ENCODE data around the gene LIMA1.

Gene LIMA1

GRCh38 chr12:50181691-50182090 lies 101.6 kb downstream of the LIMA1 start:
- DNase-seq (ENCODE audit: low spot score): no peak
- no peak for TF ChIP-seq CTCF (IDR thresholded peaks at IDR 0.05; ENCODE audit: extremely low read depth, missing control alignments)

- DNase-seq (ENCODE audit: low spot score): no peak
- TF ChIP-seq CTCF (IDR thresholded peaks at IDR 0.05; ENCODE audit: extremely low read depth, missing control alignments): no peak
These were observed 107.6 kb downstream of the LIMA1 start for GRCh38 chr12:50175716-50176026.

GRCh38 chr12:50174971-50175715 lies 108.2 kb downstream of the LIMA1 start:
- DNase-seq (ENCODE audit: low spot score): peak; percentile 22
- no peak for TF ChIP-seq CTCF (IDR thresholded peaks at IDR 0.05; ENCODE audit: extremely low read depth, missing control alignments)

- no peak for TF ChIP-seq CTCF (IDR thresholded peaks at IDR 0.05; ENCODE audit: extremely low read depth, missing control alignments)
These were observed 116.1 kb downstream of the LIMA1 start, which contains the start of gene CERS5 for GRCh38 chr12:50167049-50167828. TSS of gene CERS5 (minus strand) at chr12:50167369. CDS start at chr12:50167297, 72 bp downstream.

GRCh38 chr12:50166799-50167048 lies 116.6 kb downstream of the LIMA1 start:
- no peak for DNase-seq (ENCODE audit: low spot score)
- no peak for TF ChIP-seq CTCF (IDR thresholded peaks at IDR 0.05; ENCODE audit: extremely low read depth, missing control alignments)

More at GRCh38 chr12:50167049-50167828, 116.1 kb downstream of the LIMA1 start, which contains the start of gene CERS5:
- peak; percentile 99 for DNase-seq (ENCODE audit: low spot score)

- no peak for TF ChIP-seq CTCF (IDR thresholded peaks at IDR 0.05; ENCODE audit: extremely low read depth, missing control alignments)
These were observed 118.4 kb downstream of the LIMA1 start for GRCh38 chr12:50164963-50165362.

GRCh38 chr12:50162230-50162629 lies 121.1 kb downstream of the LIMA1 start:
- TF ChIP-seq CTCF (IDR thresholded peaks at IDR 0.05; ENCODE audit: extremely low read depth, missing control alignments): no peak
- DNase-seq (ENCODE audit: low spot score): no peak

More at GRCh38 chr12:50164963-50165362, 118.4 kb downstream of the LIMA1 start:
- DNase-seq (ENCODE audit: low spot score): no peak
